HL-60 (cell line): ENCODE data around the gene MAN2A2.

ENCODE experiments used
- GABPA ChIP-seq: IDR thresholded peaks from 2 replicates; pipeline ENCODE4 v1.6.1; 2012; ENCODE audit warnings: low read depth
- POLR2AphosphoS5 ChIP-seq: IDR thresholded peaks from 2 replicates; pipeline ENCODE4 v1.6.1; 2012; ENCODE audit warnings: low read depth
- TF ChIP-seq, protein P1 (sequence below): IDR thresholded peaks from one replicate; pipeline ENCODE4 v1.5.1; 2011; ENCODE audit warnings: low read length, control low read depth, inconsistent platforms; ENCODE audit not compliant: insufficient read depth

DNA sequence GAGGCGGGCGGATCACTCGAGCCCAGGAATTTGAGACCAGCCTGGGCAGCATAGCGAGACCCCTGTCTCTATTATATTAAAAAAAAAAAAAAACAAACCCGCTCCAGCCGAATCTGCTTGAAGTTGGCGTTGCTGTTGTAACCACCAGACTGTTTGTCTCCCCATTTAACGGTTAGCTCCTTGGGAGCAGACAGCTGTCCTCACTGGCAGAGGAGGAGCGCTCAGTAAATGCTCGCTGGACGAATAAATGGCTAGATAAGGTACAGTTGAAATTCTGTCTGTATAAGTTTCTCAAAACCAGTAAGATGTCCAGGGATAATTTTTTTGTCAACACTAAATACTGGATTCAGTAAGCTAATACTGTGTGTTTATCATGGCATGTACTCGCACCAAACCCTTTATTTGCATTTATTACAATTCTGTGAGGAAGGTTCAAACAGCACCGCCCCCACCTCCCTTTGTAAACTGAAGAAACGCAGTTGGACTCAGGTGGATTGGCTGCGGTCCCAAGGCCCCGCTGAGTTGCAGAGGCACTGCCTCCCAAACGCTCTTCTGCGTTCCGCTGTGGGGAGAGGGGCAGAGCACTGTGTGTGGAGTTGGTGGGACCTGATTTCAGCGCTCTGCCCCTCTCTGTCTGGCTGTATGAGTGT lies 52.6 kb downstream of the MAN2A2 start:
- TF ChIP-seq, protein P1, sequence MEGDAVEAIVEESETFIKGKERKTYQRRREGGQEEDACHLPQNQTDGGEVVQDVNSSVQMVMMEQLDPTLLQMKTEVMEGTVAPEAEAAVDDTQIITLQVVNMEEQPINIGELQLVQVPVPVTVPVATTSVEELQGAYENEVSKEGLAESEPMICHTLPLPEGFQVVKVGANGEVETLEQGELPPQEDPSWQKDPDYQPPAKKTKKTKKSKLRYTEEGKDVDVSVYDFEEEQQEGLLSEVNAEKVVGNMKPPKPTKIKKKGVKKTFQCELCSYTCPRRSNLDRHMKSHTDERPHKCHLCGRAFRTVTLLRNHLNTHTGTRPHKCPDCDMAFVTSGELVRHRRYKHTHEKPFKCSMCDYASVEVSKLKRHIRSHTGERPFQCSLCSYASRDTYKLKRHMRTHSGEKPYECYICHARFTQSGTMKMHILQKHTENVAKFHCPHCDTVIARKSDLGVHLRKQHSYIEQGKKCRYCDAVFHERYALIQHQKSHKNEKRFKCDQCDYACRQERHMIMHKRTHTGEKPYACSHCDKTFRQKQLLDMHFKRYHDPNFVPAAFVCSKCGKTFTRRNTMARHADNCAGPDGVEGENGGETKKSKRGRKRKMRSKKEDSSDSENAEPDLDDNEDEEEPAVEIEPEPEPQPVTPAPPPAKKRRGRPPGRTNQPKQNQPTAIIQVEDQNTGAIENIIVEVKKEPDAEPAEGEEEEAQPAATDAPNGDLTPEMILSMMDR: no peak
- no peak; the same call in 1 of the 2 replicates for TF ChIP-seq POLR2AphosphoS5
- no peak for TF ChIP-seq GABPA
